Skeletal muscle satellite cell (primary cell): ENCODE data around the gene BIVM.
A peak's percentile ranks its signal among the peaks of the same experiment; 100 is the strongest.

Experiments used
- H3K27me3 ChIP-seq: 2 replicates; pipeline ENCODE4 v1.7.0; 2013; ENCODE audit warnings: low read length; ENCODE audit not compliant: control insufficient read depth, insufficient read depth
- H3K36me3 ChIP-seq: 2 replicates; pipeline ENCODE4 v1.7.0; 2013; ENCODE audit warnings: mild to moderate bottlenecking, control low read depth, low read length; ENCODE audit not compliant: insufficient read depth
- H3K4me1 ChIP-seq: 2 replicates; pipeline ENCODE4 v1.7.0; 2013; ENCODE audit warnings: low read length; ENCODE audit not compliant: control insufficient read depth, insufficient read depth
- H3K4me2 ChIP-seq: 2 replicates; pipeline ENCODE4 v1.7.0; 2013; ENCODE audit warnings: mild to moderate bottlenecking, low read length
- H3K4me3 ChIP-seq: 2 replicates; pipeline ENCODE4 v1.7.0; 2013; ENCODE audit warnings: low read length
- H3K9ac ChIP-seq: 2 replicates; pipeline ENCODE4 v1.7.0; 2013; ENCODE audit warnings: mild to moderate bottlenecking, low read depth, low read length, moderate library complexity
- H3K9me3 ChIP-seq: replicated peaks from 2 replicates; pipeline ENCODE4 v1.7.0; 2013; ENCODE audit warnings: mild to moderate bottlenecking, control low read depth, low read length

BIVM gene

DNA sequence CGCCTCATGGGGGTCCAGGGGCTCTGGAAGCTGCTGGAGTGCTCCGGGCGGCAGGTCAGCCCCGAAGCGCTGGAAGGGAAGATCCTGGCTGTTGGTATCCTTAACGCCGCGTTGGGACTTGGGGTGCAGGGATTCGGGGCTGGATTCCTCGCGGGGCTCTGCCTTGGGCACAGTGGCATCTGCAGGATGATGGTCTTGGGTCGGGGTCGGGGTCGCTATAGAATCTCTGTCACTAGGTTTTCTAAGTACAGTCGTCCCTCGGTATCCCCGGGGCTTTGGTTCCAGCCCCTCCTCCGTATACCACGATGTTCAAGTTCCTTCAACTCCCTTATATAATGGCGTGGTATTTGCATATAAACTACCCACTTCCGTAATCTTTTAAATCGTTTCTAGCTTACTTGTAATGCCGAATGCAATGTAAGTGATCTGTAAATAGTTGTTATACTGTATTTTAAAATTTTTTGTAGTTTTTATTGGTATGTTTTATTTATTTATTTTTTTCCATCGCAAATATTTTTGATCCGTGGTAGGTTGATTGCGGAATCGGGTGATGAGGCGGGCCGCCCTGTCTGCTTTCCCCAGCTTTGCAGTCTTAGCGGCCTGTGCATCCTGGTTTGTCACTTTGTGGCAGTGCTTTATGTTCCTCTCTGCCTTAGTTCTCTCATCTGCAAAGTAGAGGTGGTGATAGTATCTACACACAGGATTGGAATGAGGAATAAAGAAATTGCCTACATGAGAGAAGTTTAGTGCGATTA lies 47.5 kb downstream of the BIVM start:
- Histone ChIP-seq H3K4me1 (peaks cover 16% of the 10 kb centered on the region), H3K9me3 (no peaks in the 10 kb centered on the region), H3K4me2 (peak overlapping the region; percentile 83), H3K27me3 (no peaks in the 10 kb centered on the region), H3K36me3 (no peaks in the 10 kb centered on the region), H3K9ac (peak overlapping the region; percentile 94), H3K4me3 (peak overlapping the region; percentile 87)

GRCh38 chr13:102847272-102848234 lies 48.6 kb downstream of the BIVM start:
- Histone ChIP-seq H3K4me2 (peak overlapping the region; percentile 83), H3K4me1 (peaks cover 18% of the 10 kb centered on the region), H3K9ac (peak overlapping the region; percentile 94), H3K9me3 (no peaks in the 10 kb centered on the region), H3K4me3 (peak overlapping the region; percentile 87), H3K36me3 (peaks cover 3% of the 10 kb centered on the region), H3K27me3 (no peaks in the 10 kb centered on the region)

DNA sequence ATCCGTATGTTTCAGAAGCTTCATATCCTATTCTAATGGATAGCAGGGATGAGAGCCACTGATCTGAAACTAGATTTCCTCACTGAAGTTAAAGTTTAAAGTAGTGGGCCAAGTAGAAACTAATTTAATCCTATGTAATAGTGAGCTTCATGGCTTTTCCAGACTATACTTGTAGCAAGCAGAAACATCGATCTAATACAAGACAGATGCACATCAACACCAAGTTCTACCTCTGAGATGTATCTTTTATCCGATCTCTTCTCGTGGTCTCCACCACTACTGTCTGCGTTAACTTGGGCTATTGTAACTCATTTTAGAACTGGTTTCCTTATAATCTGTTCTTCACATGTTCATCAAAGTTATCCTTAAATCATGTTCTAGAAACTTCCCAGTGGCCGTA lies 50.0 kb downstream of the BIVM start:
- peaks cover 14% of the 10 kb centered on the region for H3K36me3 ChIP-seq
- no peak overlapping the region for H3K9ac ChIP-seq
- H3K27me3 ChIP-seq: no peaks in the 10 kb centered on the region
- no peaks in the 10 kb centered on the region for H3K9me3 ChIP-seq
- no peak overlapping the region for H3K4me2 ChIP-seq
- H3K4me3 ChIP-seq: no peak overlapping the region
- peaks cover 22% of the 10 kb centered on the region for H3K4me1 ChIP-seq

GRCh38 chr13:102852556-102852955 lies 53.6 kb downstream of the BIVM start:
- H3K4me3 ChIP-seq: no peak overlapping the region
- no peak overlapping the region for H3K4me2 ChIP-seq
- no peak overlapping the region for H3K9ac ChIP-seq
- H3K9me3 ChIP-seq: no peaks in the 10 kb centered on the region
- H3K4me1 ChIP-seq: peaks cover 19% of the 10 kb centered on the region
- peaks cover 46% of the 10 kb centered on the region for H3K36me3 ChIP-seq
- H3K27me3 ChIP-seq: no peaks in the 10 kb centered on the region

- no peak overlapping the region for H3K4me3 ChIP-seq
- H3K4me1 ChIP-seq: peaks cover 10% of the 10 kb centered on the region
- H3K9ac ChIP-seq: no peak overlapping the region
- no peaks in the 10 kb centered on the region for H3K27me3 ChIP-seq
- H3K4me2 ChIP-seq: no peak overlapping the region
- peaks cover 67% of the 10 kb centered on the region for H3K36me3 ChIP-seq
- H3K9me3 ChIP-seq: no peaks in the 10 kb centered on the region
Measured at GRCh38 chr13:102854675-102855074, 55.8 kb downstream of the BIVM start.

DNA sequence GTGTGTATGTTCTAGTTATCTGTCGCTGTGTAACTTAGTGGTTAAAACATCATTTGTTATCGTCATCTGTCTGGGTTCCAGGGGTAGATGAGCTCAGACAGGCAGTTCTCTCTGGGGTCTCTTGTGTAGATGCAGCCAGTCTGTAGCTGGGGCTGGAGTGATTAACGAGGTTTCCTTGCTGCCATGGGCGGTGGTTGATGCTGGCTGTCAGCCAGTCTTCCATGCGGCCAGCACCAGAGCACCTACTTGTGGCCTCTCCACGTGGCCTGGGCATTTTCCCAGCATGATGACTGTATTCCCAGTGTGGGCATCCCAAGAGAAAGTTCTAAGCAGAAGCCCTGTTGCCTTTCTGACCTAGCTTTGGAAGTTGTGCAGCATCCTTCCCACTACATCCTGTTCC lies 57.6 kb downstream of the BIVM start:
- H3K9ac ChIP-seq: no peak overlapping the region

DNA sequence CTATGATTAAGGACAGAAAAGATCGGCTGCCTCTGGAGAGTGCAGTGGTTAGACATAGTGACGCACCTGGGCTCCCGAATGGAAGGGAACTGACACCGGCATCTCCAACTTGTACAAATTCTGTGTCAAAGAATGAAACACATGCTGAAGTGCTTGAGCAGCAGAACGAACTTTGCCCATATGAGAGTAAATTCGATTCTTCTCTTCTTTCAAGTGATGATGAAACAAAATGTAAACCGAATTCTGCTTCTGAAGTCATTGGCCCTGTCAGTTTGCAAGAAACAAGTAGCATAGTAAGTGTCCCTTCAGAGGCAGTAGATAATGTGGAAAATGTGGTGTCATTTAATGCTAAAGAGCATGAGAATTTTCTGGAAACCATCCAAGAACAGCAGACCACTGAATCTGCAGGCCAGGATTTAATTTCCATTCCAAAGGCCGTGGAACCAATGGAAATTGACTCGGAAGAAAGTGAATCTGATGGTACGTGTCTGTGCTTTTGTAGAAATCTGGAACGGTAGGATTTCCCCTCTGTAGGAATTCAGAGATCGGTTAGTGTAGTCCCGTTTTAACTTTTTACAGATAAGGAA lies 63.8 kb downstream of the BIVM start:
- no peaks in the 10 kb centered on the region for H3K4me1 ChIP-seq
- H3K4me3 ChIP-seq: no peak overlapping the region
- H3K9ac ChIP-seq: no peak overlapping the region
- no peak overlapping the region for H3K4me2 ChIP-seq
- no peaks in the 10 kb centered on the region for H3K9me3 ChIP-seq
- H3K27me3 ChIP-seq: no peaks in the 10 kb centered on the region
- H3K36me3 ChIP-seq: peaks cover 92% of the 10 kb centered on the region

More for the DNA sequence above, 57.6 kb downstream of the BIVM start:
- Histone ChIP-seq H3K27me3 (no peaks in the 10 kb centered on the region), H3K4me1 (peaks cover 10% of the 10 kb centered on the region), H3K36me3 (peaks cover 82% of the 10 kb centered on the region), H3K4me3 (no peak overlapping the region), H3K9me3 (no peaks in the 10 kb centered on the region), H3K4me2 (no peak overlapping the region)

GRCh38 chr13:102863590-102863989 lies 64.7 kb downstream of the BIVM start:
- Histone ChIP-seq H3K4me1 (no peaks in the 10 kb centered on the region), H3K9ac (no peak overlapping the region), H3K27me3 (no peaks in the 10 kb centered on the region), H3K36me3 (peaks cover 91% of the 10 kb centered on the region), H3K9me3 (no peaks in the 10 kb centered on the region), H3K4me3 (no peak overlapping the region), H3K4me2 (no peak overlapping the region)

DNA sequence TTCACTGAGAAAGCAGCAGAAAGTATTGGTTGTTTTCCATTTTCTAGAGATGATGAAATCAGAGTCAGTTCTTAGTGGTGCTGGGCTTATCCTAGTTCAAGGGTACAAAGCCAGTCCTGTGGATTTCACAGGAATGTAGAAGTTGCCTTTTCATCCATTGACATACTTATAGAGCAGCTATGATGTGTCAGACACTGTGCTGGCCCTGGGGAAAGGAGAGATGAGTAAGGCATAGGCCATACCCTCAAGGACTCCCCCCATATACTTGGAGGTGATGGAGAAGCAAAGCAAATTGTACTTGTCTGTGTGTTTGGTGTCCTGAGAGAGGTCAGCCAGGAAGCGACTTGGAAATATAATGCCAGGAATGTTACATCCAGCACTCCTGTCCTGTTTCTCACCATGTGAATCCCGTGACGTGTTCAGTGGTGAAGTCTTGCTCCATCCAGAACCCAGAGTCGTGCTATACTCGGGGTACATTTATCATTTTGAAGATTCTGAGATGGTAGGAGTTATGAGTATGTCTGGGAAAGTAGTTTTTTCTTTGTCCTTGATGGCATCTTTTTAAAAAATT lies 69.5 kb downstream of the BIVM start:
- H3K4me2 ChIP-seq: no peak overlapping the region
- no peaks in the 10 kb centered on the region for H3K27me3 ChIP-seq
- H3K4me1 ChIP-seq: peaks cover 36% of the 10 kb centered on the region
- peaks cover 72% of the 10 kb centered on the region for H3K36me3 ChIP-seq
- no peak overlapping the region for H3K4me3 ChIP-seq
- no peak overlapping the region for H3K9ac ChIP-seq
- no peaks in the 10 kb centered on the region for H3K9me3 ChIP-seq

DNA sequence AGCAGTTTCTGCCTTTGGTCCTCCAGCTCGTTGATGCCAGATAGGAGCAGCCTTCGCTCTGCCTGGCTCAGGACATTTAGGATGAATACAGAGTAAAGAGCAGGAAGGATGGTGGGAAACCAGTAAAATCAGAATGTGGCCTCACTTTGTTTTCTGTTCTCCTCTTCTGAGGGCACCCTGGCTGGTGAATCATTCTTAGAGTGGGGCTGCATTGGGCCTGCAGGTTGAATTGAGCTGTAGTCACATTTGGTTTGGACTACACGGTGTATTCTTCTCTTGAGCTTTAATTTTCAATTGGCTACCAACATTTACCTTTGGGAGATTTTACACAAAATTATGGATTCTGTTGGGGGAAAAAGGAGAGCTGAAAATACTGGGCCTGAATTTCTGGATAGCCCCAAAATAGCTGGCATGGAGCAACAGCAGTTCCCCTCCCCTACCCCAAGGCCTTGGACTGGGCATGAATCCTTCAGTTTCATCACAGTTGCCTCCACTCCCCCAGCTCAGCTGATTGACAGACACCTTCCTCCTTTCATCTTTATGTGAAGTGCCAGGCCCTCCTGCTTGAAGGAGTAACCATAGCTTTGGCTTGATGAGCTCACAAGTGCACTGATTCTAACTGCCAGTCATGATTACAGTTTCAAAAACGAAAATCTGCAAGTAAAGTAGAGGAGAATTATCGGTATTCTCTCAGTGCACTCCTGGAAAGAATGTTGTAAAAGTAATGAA lies 71.2 kb downstream of the BIVM start:
- H3K27me3 ChIP-seq: no peaks in the 10 kb centered on the region
- H3K4me1 ChIP-seq: peaks cover 43% of the 10 kb centered on the region
- H3K36me3 ChIP-seq: peaks cover 69% of the 10 kb centered on the region
- no peak overlapping the region for H3K4me2 ChIP-seq
- no peaks in the 10 kb centered on the region for H3K9me3 ChIP-seq
- H3K9ac ChIP-seq: peak overlapping the region; percentile 25
- H3K4me3 ChIP-seq: no peak overlapping the region
